OCI-LY1 (cell line): ENCODE results near the gene BPIFB6.

ENCODE experiments used
- EZH2 ChIP-seq: fragments of 200-600 bp; sonication (generic), shearing (Covaris generic); IDR thresholded peaks from 2 replicates; pipeline ENCODE4 v1.8.0; 2017; ENCODE audit warnings: borderline replicate concordance, mixed run types, mild to moderate bottlenecking, antibody characterized with exemption, low read length, moderate library complexity, mixed read lengths
- TF ChIP-seq, protein P1 (sequence below): fragments of 200-600 bp; sonication (generic), shearing (Covaris generic); IDR thresholded peaks from 2 replicates; pipeline ENCODE4 v1.5.1; 2017; ENCODE audit warnings: mild to moderate bottlenecking, antibody characterized with exemption, low read length, moderate library complexity, mixed read lengths

DNA sequence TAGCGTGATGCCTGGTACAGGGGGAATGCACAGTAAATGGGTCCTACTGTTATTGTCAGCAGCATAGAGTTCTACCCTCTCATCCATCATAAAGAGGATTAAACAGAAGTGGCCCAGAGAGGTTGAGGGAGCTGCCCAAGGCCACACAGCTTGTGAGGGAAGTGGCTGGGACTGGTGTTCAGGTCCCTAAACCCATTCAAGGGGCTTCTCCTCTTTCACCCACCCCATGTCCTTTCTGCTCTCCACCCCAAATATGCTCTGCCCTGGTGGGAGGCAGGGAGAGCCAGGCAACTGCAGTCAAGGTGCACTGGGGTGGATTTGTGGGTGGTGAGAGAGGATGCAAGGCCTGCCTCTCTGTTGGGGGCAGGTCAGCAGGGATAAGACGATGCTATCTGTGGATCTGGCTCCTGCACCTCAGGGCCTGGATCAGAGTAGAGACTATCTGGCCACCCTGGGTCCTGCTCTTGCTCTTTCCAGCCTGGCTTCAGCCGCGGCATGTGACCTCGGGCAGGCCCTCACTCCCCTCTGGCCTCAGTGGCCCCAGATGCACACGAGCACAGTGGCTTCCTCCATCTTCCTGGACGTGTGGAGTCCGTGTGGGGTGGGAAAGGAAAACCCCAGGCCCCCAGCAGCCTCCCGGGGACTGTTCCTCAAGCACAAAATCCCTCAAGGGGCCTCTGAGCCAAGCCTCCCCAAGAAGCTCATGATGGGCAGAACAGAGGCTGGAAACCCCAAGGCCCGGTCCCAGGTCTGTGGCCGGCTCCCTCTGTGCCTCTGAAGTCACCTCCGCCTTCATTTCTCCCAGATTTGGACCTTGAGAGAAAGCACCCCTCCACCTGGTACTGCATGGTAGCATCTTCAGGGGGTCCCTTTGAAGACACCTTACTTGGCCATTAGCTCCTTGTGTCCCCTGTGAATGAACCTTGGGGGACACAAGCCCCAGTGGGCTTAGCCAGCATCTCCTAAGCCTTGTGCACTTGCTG, 3.4 kb upstream of the BPIFB6 start:
- TF ChIP-seq, protein P1, sequence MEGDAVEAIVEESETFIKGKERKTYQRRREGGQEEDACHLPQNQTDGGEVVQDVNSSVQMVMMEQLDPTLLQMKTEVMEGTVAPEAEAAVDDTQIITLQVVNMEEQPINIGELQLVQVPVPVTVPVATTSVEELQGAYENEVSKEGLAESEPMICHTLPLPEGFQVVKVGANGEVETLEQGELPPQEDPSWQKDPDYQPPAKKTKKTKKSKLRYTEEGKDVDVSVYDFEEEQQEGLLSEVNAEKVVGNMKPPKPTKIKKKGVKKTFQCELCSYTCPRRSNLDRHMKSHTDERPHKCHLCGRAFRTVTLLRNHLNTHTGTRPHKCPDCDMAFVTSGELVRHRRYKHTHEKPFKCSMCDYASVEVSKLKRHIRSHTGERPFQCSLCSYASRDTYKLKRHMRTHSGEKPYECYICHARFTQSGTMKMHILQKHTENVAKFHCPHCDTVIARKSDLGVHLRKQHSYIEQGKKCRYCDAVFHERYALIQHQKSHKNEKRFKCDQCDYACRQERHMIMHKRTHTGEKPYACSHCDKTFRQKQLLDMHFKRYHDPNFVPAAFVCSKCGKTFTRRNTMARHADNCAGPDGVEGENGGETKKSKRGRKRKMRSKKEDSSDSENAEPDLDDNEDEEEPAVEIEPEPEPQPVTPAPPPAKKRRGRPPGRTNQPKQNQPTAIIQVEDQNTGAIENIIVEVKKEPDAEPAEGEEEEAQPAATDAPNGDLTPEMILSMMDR = no peak
- TF ChIP-seq EZH2 = no peak
